GM12878 (cell line): ENCODE results near the gene TBCA. TPM values are rescaled to one million over a fixed set of nuclear protein-coding genes. Genes with fewer than 3 reads are reported as not detected.
A peak's percentile ranks its signal among the peaks of the same experiment; 100 is the strongest.

Experiments used
- CBX5 ChIP-seq: sonication (generic); IDR thresholded peaks from 2 replicates; pipeline ENCODE4 v1.6.1; 2016; ENCODE audit warnings: low read depth, moderate library complexity, mild to moderate bottlenecking, inconsistent platforms
- GABPA ChIP-seq: IDR thresholded peaks from 2 replicates; pipeline ENCODE4 v1.6.1; 2014; ENCODE audit warnings: antibody characterized with exemption, low read depth, mild to moderate bottlenecking, inconsistent platforms
- IKZF2 ChIP-seq, 2 experiments: fragments of 450-650 bp; IDR thresholded peaks; 2 replicates each; pipeline ENCODE4 v1.6.1; 2017; ENCODE audit warnings: mild to moderate bottlenecking in 2 of 2, moderate library complexity in 2 of 2
- JUND ChIP-seq: IDR thresholded peaks from 2 replicates; pipeline ENCODE4 v1.6.1; 2012; ENCODE audit warnings: low read depth, mild to moderate bottlenecking, low read length, improper control_type of control experiment, moderate library complexity
- MEF2A ChIP-seq: IDR thresholded peaks from 2 replicates; pipeline ENCODE4 v1.6.1; 2011; ENCODE audit warnings: low read depth, mild to moderate bottlenecking, low read length, moderate library complexity; ENCODE audit not compliant: insufficient read depth
- NBN ChIP-seq: fragments of 450-650 bp; IDR thresholded peaks from 2 replicates; pipeline ENCODE4 v1.6.1; 2016
- NR2F1 ChIP-seq: fragments of 450-650 bp; conservative IDR thresholded peaks from 2 replicates; pipeline ENCODE4 v1.6.1; 2017; ENCODE audit warnings: mild to moderate bottlenecking
- SMAD5 ChIP-seq: IDR thresholded peaks from 2 replicates; pipeline ENCODE4 v1.6.1; 2016; ENCODE audit warnings: antibody characterized with exemption, low read depth
- STAT1 ChIP-seq: fragments of 450-650 bp; conservative IDR thresholded peaks from 2 replicates; pipeline ENCODE4 v1.6.1; 2014; ENCODE audit warnings: antibody characterized with exemption, mild to moderate bottlenecking
- ZNF217 ChIP-seq: fragments of 450-650 bp; IDR thresholded peaks from 2 replicates; pipeline ENCODE4 v1.6.1; 2017; ENCODE audit warnings: antibody characterized with exemption, mild to moderate bottlenecking
- ZSCAN29 ChIP-seq: fragments of 450-650 bp; IDR thresholded peaks from 2 replicates; pipeline ENCODE4 v1.6.1; 2017; ENCODE audit warnings: mild to moderate bottlenecking, moderate library complexity
- polyA plus RNA-seq, 11 experiments: library from polyadenylated mRNA; depleted of rRNA in 4 of 11; unstranded in 6 of 11; stranded (reverse) in 5 of 11; fragments of >200 nt; fragmentation: Nextera tagmentation in 4 of 11; fragmentation: Illumina TruSeq in 1 of 11; extraction: Ambion mirVana in 4 of 11; extraction: Trizol in 1 of 11; gene quantifications; 1 replicate in 1 of 11; 2 replicates in 10 of 11; pipeline versions ENCODE4 v1.2.1 to v1.2.3, GENCODE V29; 2011 to 2016; ENCODE audit warnings: inconsistent platforms in 2 of 11, missing spikeins in 2 of 11, low read depth in 1 of 11
- total RNA-seq, 4 experiments: library from RNA; depleted of rRNA in 3 of 4; stranded (reverse); fragments of >200 nt in 3 of 4; fragmentation: Illumina TruSeq in 1 of 4; extraction: Trizol in 1 of 4; gene quantifications; 2 replicates each; pipeline versions ENCODE4 v1.2.1 to v1.2.3, GENCODE V29; 2013 to 2021
- TF ChIP-seq, protein P1 (sequence below): fragments of 450-650 bp; IDR thresholded peaks from 2 replicates; pipeline ENCODE4 v1.6.1; 2018; ENCODE audit warnings: mild to moderate bottlenecking, low read depth, moderate library complexity; ENCODE audit not compliant: partially characterized antibody
- TF ChIP-seq, protein P2 (sequence below): IDR thresholded peaks from 2 replicates; pipeline ENCODE4 v1.6.1; 2012; ENCODE audit warnings: low read depth, low read length, improper control_type of control experiment
- TF ChIP-seq, protein P3 (sequence below): IDR thresholded peaks from 2 replicates; pipeline ENCODE4 v1.6.1; 2012; ENCODE audit warnings: low read length, inconsistent platforms
- TF ChIP-seq, protein P4 (sequence below): fragments of 450-650 bp; IDR thresholded peaks from 2 replicates; pipeline ENCODE4 v1.6.1; 2016; ENCODE audit warnings: mild to moderate bottlenecking, moderate library complexity, borderline replicate concordance
- TF ChIP-seq, protein P5 (sequence below): IDR thresholded peaks from 2 replicates; pipeline ENCODE4 v1.6.1; 2011; ENCODE audit warnings: low read depth, low read length, improper control_type of control experiment, borderline replicate concordance

Gene TBCA
- total and polyA plus RNA-seq, 10 of the 15 experiments (the other 5 are each of a cell fraction or from before 2014, with no cell fraction given) = 86.3 to 647 (median 294) TPM

DNA sequence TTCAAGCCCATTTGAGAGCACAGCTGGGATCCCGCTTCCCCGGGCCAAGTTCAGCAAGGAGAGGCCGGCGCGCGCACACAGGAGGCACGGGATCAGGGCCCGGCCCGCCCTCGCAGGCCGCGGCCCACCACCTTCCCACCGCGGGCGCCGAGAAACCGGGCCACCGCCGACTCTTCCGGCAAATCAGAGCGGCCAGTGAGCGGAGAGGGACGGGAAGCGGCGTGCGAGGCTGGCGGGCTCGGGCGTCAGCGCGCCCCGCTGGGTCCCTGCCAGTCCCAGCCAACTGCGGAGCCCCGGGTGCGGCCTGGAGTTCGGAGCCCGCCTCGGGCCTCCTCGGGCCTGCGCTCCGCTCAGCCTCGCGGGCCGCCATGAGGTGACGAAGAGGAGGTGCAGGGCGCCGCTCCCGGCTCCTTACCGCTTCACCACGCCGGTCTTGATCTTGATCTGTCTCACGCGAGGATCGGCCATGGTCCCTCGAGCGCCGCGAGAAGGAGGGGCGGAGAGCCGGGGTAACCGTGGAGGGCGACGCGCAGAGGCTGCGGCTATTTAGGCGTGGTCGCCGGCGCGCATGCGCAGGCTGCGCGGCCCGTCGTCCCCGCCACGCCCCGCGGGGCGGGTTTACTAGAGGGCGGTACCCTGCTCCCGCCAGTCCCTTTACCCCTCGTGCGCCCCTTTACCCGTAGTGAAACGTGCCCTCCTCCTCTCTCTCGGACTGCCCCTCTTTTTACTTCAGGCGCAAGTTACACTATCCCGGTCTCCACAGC, at the start of gene TBCA (continued):
- TF ChIP-seq, protein P1, sequence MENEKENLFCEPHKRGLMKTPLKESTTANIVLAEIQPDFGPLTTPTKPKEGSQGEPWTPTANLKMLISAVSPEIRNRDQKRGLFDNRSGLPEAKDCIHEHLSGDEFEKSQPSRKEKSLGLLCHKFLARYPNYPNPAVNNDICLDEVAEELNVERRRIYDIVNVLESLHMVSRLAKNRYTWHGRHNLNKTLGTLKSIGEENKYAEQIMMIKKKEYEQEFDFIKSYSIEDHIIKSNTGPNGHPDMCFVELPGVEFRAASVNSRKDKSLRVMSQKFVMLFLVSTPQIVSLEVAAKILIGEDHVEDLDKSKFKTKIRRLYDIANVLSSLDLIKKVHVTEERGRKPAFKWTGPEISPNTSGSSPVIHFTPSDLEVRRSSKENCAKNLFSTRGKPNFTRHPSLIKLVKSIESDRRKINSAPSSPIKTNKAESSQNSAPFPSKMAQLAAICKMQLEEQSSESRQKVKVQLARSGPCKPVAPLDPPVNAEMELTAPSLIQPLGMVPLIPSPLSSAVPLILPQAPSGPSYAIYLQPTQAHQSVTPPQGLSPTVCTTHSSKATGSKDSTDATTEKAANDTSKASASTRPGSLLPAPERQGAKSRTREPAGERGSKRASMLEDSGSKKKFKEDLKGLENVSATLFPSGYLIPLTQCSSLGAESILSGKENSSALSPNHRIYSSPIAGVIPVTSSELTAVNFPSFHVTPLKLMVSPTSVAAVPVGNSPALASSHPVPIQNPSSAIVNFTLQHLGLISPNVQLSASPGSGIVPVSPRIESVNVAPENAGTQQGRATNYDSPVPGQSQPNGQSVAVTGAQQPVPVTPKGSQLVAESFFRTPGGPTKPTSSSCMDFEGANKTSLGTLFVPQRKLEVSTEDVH = no peak
- TF ChIP-seq, protein P2, sequence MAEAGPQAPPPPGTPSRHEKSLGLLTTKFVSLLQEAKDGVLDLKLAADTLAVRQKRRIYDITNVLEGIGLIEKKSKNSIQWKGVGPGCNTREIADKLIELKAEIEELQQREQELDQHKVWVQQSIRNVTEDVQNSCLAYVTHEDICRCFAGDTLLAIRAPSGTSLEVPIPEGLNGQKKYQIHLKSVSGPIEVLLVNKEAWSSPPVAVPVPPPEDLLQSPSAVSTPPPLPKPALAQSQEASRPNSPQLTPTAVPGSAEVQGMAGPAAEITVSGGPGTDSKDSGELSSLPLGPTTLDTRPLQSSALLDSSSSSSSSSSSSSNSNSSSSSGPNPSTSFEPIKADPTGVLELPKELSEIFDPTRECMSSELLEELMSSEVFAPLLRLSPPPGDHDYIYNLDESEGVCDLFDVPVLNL = peak; percentile 50; the same call in 1 of the 2 replicates
- no peak for TF ChIP-seq STAT1
- TF ChIP-seq NR2F1 = peak; percentile 78
- peak; percentile 73; the same call in 1 of the 2 replicates for TF ChIP-seq SMAD5
- TF ChIP-seq MEF2A = no peak
- no peak for TF ChIP-seq CBX5
- TF ChIP-seq JUND = no peak
- peak; percentile 50; the same call in 1 of the 2 replicates for TF ChIP-seq ZNF217
- peak; percentile 73; the same call in 1 of the 2 replicates for TF ChIP-seq ZSCAN29
- TF ChIP-seq NBN = no peak
- TF ChIP-seq, protein P3, sequence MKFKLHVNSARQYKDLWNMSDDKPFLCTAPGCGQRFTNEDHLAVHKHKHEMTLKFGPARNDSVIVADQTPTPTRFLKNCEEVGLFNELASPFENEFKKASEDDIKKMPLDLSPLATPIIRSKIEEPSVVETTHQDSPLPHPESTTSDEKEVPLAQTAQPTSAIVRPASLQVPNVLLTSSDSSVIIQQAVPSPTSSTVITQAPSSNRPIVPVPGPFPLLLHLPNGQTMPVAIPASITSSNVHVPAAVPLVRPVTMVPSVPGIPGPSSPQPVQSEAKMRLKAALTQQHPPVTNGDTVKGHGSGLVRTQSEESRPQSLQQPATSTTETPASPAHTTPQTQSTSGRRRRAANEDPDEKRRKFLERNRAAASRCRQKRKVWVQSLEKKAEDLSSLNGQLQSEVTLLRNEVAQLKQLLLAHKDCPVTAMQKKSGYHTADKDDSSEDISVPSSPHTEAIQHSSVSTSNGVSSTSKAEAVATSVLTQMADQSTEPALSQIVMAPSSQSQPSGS = no peak
- no peak for TF ChIP-seq GABPA
- TF ChIP-seq, protein P4, sequence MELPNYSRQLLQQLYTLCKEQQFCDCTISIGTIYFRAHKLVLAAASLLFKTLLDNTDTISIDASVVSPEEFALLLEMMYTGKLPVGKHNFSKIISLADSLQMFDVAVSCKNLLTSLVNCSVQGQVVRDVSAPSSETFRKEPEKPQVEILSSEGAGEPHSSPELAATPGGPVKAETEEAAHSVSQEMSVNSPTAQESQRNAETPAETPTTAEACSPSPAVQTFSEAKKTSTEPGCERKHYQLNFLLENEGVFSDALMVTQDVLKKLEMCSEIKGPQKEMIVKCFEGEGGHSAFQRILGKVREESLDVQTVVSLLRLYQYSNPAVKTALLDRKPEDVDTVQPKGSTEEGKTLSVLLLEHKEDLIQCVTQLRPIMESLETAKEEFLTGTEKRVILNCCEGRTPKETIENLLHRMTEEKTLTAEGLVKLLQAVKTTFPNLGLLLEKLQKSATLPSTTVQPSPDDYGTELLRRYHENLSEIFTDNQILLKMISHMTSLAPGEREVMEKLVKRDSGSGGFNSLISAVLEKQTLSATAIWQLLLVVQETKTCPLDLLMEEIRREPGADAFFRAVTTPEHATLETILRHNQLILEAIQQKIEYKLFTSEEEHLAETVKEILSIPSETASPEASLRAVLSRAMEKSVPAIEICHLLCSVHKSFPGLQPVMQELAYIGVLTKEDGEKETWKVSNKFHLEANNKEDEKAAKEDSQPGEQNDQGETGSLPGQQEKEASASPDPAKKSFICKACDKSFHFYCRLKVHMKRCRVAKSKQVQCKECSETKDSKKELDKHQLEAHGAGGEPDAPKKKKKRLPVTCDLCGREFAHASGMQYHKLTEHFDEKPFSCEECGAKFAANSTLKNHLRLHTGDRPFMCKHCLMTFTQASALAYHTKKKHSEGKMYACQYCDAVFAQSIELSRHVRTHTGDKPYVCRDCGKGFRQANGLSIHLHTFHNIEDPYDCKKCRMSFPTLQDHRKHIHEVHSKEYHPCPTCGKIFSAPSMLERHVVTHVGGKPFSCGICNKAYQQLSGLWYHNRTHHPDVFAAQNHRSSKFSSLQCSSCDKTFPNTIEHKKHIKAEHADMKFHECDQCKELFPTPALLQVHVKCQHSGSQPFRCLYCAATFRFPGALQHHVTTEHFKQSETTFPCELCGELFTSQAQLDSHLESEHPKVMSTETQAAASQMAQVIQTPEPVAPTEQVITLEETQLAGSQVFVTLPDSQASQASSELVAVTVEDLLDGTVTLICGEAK = no peak
- TF ChIP-seq, protein P5, sequence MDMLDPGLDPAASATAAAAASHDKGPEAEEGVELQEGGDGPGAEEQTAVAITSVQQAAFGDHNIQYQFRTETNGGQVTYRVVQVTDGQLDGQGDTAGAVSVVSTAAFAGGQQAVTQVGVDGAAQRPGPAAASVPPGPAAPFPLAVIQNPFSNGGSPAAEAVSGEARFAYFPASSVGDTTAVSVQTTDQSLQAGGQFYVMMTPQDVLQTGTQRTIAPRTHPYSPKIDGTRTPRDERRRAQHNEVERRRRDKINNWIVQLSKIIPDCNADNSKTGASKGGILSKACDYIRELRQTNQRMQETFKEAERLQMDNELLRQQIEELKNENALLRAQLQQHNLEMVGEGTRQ = peak; percentile 32
- TF ChIP-seq IKZF2 (IDR thresholded peaks at IDR 0.05) = no peak
